Ascending aorta (tissue), 2 donors: ENCODE measurements around the gene SERPINB1. TPM values are rescaled to one million over a fixed set of nuclear protein-coding genes. Genes with fewer than 3 reads are reported as not detected.

Experiments
- DNase-seq, 2 donors: peaks; one replicate each; pipeline ENCODE4 v3.0.0-alpha.2; 2019; ENCODE audit warnings: low spot score in 2 of 2
- H3K27ac ChIP-seq, 2 donors: fragments of 200-600 bp; sonication (generic); one replicate each; pipeline ENCODE4 v1.5.1; 2016 to 2017; ENCODE audit warnings: mild to moderate bottlenecking in 1 of 2
- H3K27me3 ChIP-seq: fragments of 200-600 bp; sonication (generic); one replicate; pipeline ENCODE4 v1.5.1; 2017
- H3K36me3 ChIP-seq, 2 donors: fragments of 200-600 bp; sonication (generic); one replicate each; pipeline ENCODE4 v1.5.1; 2016
- H3K4me1 ChIP-seq, 2 donors: fragments of 200-600 bp; sonication (generic); one replicate each; pipeline ENCODE4 v1.5.1; 2016 to 2017; ENCODE audit warnings: mild to moderate bottlenecking in 1 of 2
- H3K4me3 ChIP-seq, 2 donors: fragments of 200-600 bp; sonication (generic); one replicate each; pipeline ENCODE4 v1.5.1; 2016 to 2017; ENCODE audit warnings: mild to moderate bottlenecking in 1 of 2
- H3K9me3 ChIP-seq, 2 donors: fragments of 200-600 bp; sonication (generic); one replicate each; pipeline ENCODE4 v1.5.1; 2016
- CTCF ChIP-seq, 3 experiments: fragments of 200-600 bp in 2 of 3; fragments of 450-650 bp in 1 of 3; sonication (generic) in 2 of 3; IDR thresholded peaks; one replicate each; pipeline ENCODE4 v1.5.1; 2016 to 2019; ENCODE audit warnings: antibody characterized with exemption in 3 of 3, mild to moderate bottlenecking in 1 of 3, moderate library complexity in 1 of 3
- intact Hi-C: fragments of 100-400 bp; cut with DNase I; formaldehyde crosslinking; loops from one replicate; pipeline ENCODE4 v1.15.1; 2023
- total RNA-seq: library from RNA; depleted of rRNA; stranded (reverse); fragments of >200 nt; gene quantifications from one replicate; pipeline ENCODE4 v1.1.0, GENCODE V29; 2016

The SERPINB1 gene
- total RNA-seq, 1 donor from 2014 or later, result 14.0 TPM

DNA sequence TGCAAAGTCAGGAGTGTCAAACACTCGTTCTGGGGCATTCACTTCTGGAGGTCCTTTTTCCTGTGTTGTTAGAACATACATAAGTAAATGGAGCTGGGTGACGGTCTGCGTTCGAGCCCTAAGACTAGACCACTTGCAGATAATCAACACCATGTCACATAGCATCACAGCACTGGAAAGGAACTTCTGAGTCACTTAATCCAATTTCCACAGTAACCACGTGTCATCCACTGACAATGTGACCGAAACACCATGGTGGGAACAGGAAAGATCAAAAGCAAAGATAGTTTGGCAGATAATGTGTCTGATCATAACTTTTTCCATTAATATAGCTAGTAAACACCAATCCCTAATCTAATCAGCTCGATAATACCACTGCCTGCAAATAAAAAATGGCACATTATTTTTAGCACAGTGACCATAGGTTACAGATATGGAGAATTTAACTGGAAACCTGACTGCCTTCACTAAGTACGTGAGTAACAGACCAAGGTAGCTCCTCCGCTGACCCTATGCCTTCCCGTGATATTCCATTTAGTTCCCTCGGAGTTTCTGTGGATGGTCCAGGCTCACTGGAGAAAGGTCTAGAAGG, 41.6 kb downstream of the SERPINB1 start:
- Histone ChIP-seq H3K27ac (no peak overlapping the region), H3K36me3 (no peaks in the 10 kb centered on the region), H3K9me3 (no peaks in the 10 kb centered on the region), H3K27me3 (no peaks in the 10 kb centered on the region), H3K4me3 (no peak overlapping the region), H3K4me1 (peaks cover 0 to 10% of the 10 kb centered on the region in 2 donors)
- intact Hi-C loops, result no loop called here
- TF ChIP-seq CTCF (IDR thresholded peaks at IDR 0.05), result no peak
- no peak for DNase-seq

DNA sequence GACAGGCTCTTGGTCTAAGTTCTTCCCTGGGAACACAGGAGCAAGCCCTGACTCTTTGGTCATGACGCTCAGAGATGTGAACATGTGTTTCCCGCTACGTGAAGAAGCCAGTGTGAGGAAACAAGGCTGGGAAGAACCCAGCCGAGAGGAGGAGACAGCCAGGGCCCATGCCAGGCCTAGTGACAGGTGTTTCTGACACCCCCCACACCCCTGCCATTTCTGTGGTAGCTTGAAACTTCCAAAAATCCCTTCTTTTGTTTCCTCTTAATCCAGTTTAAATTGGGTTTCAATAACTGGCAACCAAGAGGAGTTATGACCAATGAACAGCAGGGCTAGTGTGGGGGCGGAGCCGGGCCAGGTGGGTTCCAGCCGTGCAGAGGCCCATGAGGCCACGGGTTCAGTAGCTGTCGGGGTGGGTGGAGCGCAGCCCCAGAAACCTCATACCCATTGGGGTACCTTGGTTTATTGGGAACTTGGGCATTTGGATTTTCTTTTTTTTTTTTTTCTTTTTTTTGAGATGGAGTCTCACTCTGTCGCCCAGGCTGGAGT, 43.0 kb downstream of the SERPINB1 start:
- no peak for DNase-seq
- H3K27ac ChIP-seq, result no peak overlapping the region
- no peaks in the 10 kb centered on the region for H3K9me3 ChIP-seq
- no peak for TF ChIP-seq CTCF (IDR thresholded peaks at IDR 0.05)
- no peaks in the 10 kb centered on the region for H3K36me3 ChIP-seq
- H3K27me3 ChIP-seq, result no peaks in the 10 kb centered on the region
- peaks cover 0 to 4% of the 10 kb centered on the region in 2 donors for H3K4me1 ChIP-seq
- no peak overlapping the region for H3K4me3 ChIP-seq
- intact Hi-C loops, result no loop called here

- Histone ChIP-seq H3K27ac (no peak overlapping the region), H3K4me1 (peaks cover 0 to 15% of the 10 kb centered on the region in 2 donors), H3K27me3 (no peaks in the 10 kb centered on the region), H3K9me3 (no peaks in the 10 kb centered on the region), H3K4me3 (no peak overlapping the region), H3K36me3 (no peaks in the 10 kb centered on the region)
- no peak for DNase-seq
- intact Hi-C loops, result no loop called here
- no peak for TF ChIP-seq CTCF (IDR thresholded peaks at IDR 0.05)
These were observed 44.1 kb downstream of the SERPINB1 start for GRCh38 chr6:2797564-2798031.

DNA sequence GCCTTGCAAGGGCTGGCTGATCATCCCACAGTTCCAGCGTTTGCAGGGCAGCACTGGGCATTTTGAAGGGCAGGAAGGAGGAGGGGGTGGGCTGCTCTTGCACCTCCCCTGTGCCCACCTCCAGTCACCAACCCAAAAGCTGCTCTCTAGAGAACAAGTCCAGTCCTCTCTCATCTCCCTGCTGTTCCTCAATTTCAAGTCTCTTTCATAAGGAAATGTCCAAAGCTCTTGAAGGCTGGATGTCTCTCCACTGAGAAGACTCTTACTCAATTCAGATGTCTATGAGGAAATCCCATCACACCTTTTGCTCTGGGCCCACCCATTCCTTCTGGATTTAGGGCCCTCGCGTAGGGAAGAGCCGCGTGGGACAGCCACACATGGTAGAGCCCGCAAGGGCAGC, 44.8 kb downstream of the SERPINB1 start:
- H3K27ac ChIP-seq, result no peak overlapping the region
- no peak for TF ChIP-seq CTCF (IDR thresholded peaks at IDR 0.05)
- H3K27me3 ChIP-seq, result no peaks in the 10 kb centered on the region
- H3K4me1 ChIP-seq, result peaks cover 2 to 18% of the 10 kb centered on the region in 2 donors
- no peaks in the 10 kb centered on the region for H3K9me3 ChIP-seq
- H3K36me3 ChIP-seq, result no peaks in the 10 kb centered on the region
- no peak for DNase-seq
- H3K4me3 ChIP-seq, result no peak overlapping the region
- intact Hi-C loops, result no loop called here

DNA sequence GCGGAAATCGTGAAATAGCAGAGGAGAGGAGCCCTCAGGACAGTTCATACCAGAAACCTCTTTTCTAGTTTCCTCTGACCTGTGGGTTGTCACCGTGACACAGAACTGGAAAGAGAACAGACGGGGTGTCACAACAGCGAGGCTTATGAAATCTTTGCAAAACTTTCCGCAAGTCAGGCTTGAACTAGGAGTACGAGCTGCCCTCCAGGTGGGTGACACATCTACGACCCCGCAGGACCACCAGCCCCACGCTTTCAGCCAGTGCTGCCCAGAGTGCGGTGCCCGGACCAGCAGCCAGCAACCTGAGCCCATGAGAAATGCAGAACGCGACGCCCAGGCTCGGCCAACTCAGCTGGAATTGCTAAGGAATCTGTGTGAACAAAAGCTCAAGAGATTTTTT, 45.7 kb downstream of the SERPINB1 start:
- H3K4me1 ChIP-seq, result peaks cover 5 to 21% of the 10 kb centered on the region in 2 donors
- no peaks in the 10 kb centered on the region for H3K27me3 ChIP-seq
- H3K27ac ChIP-seq, result no peak overlapping the region
- no peak for DNase-seq
- TF ChIP-seq CTCF (IDR thresholded peaks at IDR 0.05), result no peak
- intact Hi-C loops, result no loop called here
- H3K4me3 ChIP-seq, result no peak overlapping the region
- H3K9me3 ChIP-seq, result no peaks in the 10 kb centered on the region
- H3K36me3 ChIP-seq, result no peaks in the 10 kb centered on the region
